K562 (cell line): ENCODE results near the gene ARHGAP24. TPM values are rescaled to one million over a fixed set of nuclear protein-coding genes. Genes with fewer than 3 reads are reported as not detected.

Experiments
- ATAC-seq: fragments of 200-7000 bp; cut with Tn5 transposase; 3 replicates; pipeline ENCODE4 v1.9.1; 2020; ENCODE audit warnings: moderate library complexity
- BruUV-seq: library from RNA; stranded (reverse); fragments of 400-500 nt; replicated peaks from 2 replicates; lab custom pipeline; 2021; lab: Mats Ljungman, UMichigan
- CTCF ChIA-PET: fragments of 300-600 bp; formaldehyde crosslinking; extraction: SDS; loops from one replicate; lab custom pipeline; 2021; ENCODE audit warnings: low intra/inter-chr PET ratio; lab: Yijun Ruan, JAX
- POLR2A ChIA-PET: fragments of 300-600, 350-650 bp; sonication (Branson Sonifier 250); formaldehyde crosslinking; extraction: SDS; loops from one replicate; lab custom pipeline; 2021; ENCODE audit warnings: antibody characterized with exemption, inconsistent platforms; lab: Yijun Ruan, JAX
- DNase-seq, 4 experiments: peaks; one replicate each; pipeline versions ENCODE4 v3.0.0 to v3.0.0-alpha.2; 2011 to 2018; ENCODE audit warnings: low spot score in 3 of 4, mixed read lengths in 3 of 4; ENCODE audit errors: extremely low read depth in 1 of 4
- FAIRE-seq: peaks from 2 replicates; lab custom pipeline; 2011; peaks lifted over from hg19 to GRCh38; lab: Jason Lieb, UNC
- H2AFZ ChIP-seq: 2 replicates; pipeline ENCODE4 v1.6.0; 2011; ENCODE audit warnings: low read depth, low read length, control low read depth, inconsistent platforms
- H3K27ac ChIP-seq: fragments of 200-600 bp; 3 replicates; pipeline ENCODE4 v1.8.0; 2011; ENCODE audit warnings: low read depth, mild to moderate bottlenecking, control low read depth, inconsistent platforms, low read length, moderate library complexity, mixed read lengths; ENCODE audit errors: extremely low read depth
- H3K27me3 ChIP-seq, 2 experiments: fragments of 300-600 bp in 1 of 2; 2 replicates in 1 of 2; 3 replicates in 1 of 2; pipeline versions ENCODE4 v1.6.0 to v1.8.0; 2011; ENCODE audit warnings: inconsistent platforms in 2 of 2, low read length in 2 of 2, mild to moderate bottlenecking in 1 of 2, mixed read lengths in 1 of 2, moderate library complexity in 1 of 2; ENCODE audit not compliant: control insufficient read depth in 2 of 2, insufficient read depth in 2 of 2
- H3K36me3 ChIP-seq: fragments of 300-600 bp; 3 replicates; pipeline ENCODE4 v1.8.0; 2011; ENCODE audit warnings: mild to moderate bottlenecking, low read length, inconsistent platforms; ENCODE audit not compliant: control insufficient read depth, insufficient read depth
- H3K4me1 ChIP-seq, 2 experiments: fragments of 200-600 bp in 1 of 2; replicated peaks in 1 of 2; 2 replicates in 1 of 2; 3 replicates in 1 of 2; pipeline versions ENCODE4 v1.5.1 to v1.8.0; 2011; ENCODE audit warnings: inconsistent platforms in 2 of 2, low read length in 2 of 2, mild to moderate bottlenecking in 1 of 2, mixed read lengths in 1 of 2, moderate library complexity in 1 of 2; ENCODE audit not compliant: control insufficient read depth in 2 of 2, insufficient read depth in 2 of 2
- H3K4me2 ChIP-seq: 2 replicates; pipeline ENCODE4 v1.6.1; 2011; ENCODE audit warnings: low read length, control low read depth, inconsistent platforms, mixed read lengths; ENCODE audit not compliant: insufficient read depth
- H3K4me3 ChIP-seq: fragments of 200-600 bp; sonication (generic), shearing (Covaris generic); 2 replicates; pipeline ENCODE4 v1.5.1; 2016; ENCODE audit warnings: control low read depth, inconsistent platforms
- H3K79me2 ChIP-seq: fragments of 200-600 bp; 3 replicates; pipeline ENCODE4 v1.8.0; 2011; ENCODE audit warnings: low read length, inconsistent platforms; ENCODE audit not compliant: control insufficient read depth, insufficient read depth
- H3K9ac ChIP-seq, 2 experiments: 2 replicates each; pipeline versions ENCODE4 v1.6.0 to v1.6.1; 2011; ENCODE audit warnings: low read depth in 2 of 2, low read length in 2 of 2, control low read depth in 1 of 2, inconsistent platforms in 1 of 2, mild to moderate bottlenecking in 1 of 2, mixed read lengths in 1 of 2; ENCODE audit not compliant: insufficient read depth in 1 of 2
- H3K9me1 ChIP-seq: one replicate; pipeline ENCODE4 v1.6.0; 2011; ENCODE audit warnings: inconsistent platforms, mild to moderate bottlenecking, low read length, moderate library complexity; ENCODE audit not compliant: control insufficient read depth, insufficient read depth
- H3K9me3 ChIP-seq: replicated peaks from 2 replicates; pipeline ENCODE4 v1.5.1; 2011; ENCODE audit warnings: low read depth, low read length, inconsistent platforms; ENCODE audit not compliant: control insufficient read depth, insufficient read depth
- H4K20me1 ChIP-seq: replicated peaks from 2 replicates; pipeline ENCODE4 v1.6.1; 2011; ENCODE audit warnings: low read length, inconsistent platforms, mixed read lengths; ENCODE audit not compliant: control insufficient read depth, insufficient read depth
- CREB5 ChIP-seq: fragments of 250-450 bp; sonication (Bioruptor Pico); IDR thresholded peaks from 2 replicates; pipeline ENCODE4 v1.5.0; 2020; ENCODE audit warnings: mild to moderate bottlenecking
- MBD1 ChIP-seq: fragments of 250-450 bp; sonication (Bioruptor Pico); IDR thresholded peaks from 2 replicates; pipeline ENCODE4 v1.8.0; 2022; ENCODE audit warnings: inconsistent platforms
- POLR2AphosphoS5 ChIP-seq: IDR thresholded peaks from 2 replicates; pipeline ENCODE4 v1.6.1; 2011; ENCODE audit warnings: mild to moderate bottlenecking, low read depth, low read length, moderate library complexity; ENCODE audit not compliant: control insufficient read depth, insufficient read depth
- SAP30 ChIP-seq: fragments of 200-600 bp; sonication (generic); IDR thresholded peaks from 2 replicates; pipeline ENCODE4 v1.6.1; 2012; ENCODE audit warnings: borderline replicate concordance, low read depth, mild to moderate bottlenecking, moderate library complexity, low read length, control low read depth, inconsistent platforms; ENCODE audit not compliant: insufficient read depth, poor library complexity, severe bottlenecking
- TBL1XR1 ChIP-seq, 2 experiments: IDR thresholded peaks; 2 replicates each; pipeline ENCODE4 v1.6.1; 2012; ENCODE audit warnings: improper control_type of control experiment in 2 of 2, low read length in 2 of 2, mild to moderate bottlenecking in 1 of 2
- TEAD2 ChIP-seq: fragments of 450-650 bp; IDR thresholded peaks from 2 replicates; pipeline ENCODE4 v1.6.1; 2016; ENCODE audit warnings: missing genetic modification characterization, control low read depth, missing compliant biosample characterization
- ZNF785 ChIP-seq: fragments of 250-450 bp; sonication (Bioruptor Pico); IDR thresholded peaks from 2 replicates; pipeline ENCODE4 v1.4.0; 2020; ENCODE audit warnings: mild to moderate bottlenecking
- WGBS: fragments of 100-300 bp; shearing (Covaris generic); methylation state at CpG from one replicate; pipeline ENCODE4 v1.1.6; 2016; ENCODE audit warnings: low coverage, mixed read lengths; ENCODE audit not compliant: insufficient coverage; ENCODE audit errors: missing lambda C conversion rate; 5-methylcytosine and 5-hydroxymethylcytosine counted together
- in situ Hi-C: fragments of 300-500 bp; cut with MboI; formaldehyde crosslinking; loops from 4 replicates; pipeline ENCODE4 v1.15.0; 2018; ENCODE audit warnings: inconsistent platforms, mixed read lengths
- intact Hi-C: fragments of 100-400 bp; cut with micrococcal nuclease; formaldehyde crosslinking; loops from 2 replicates; pipeline ENCODE4 v1.14.2; 2022
- polyA plus RNA-seq, 8 experiments: library from polyadenylated mRNA; depleted of rRNA in 4 of 8; stranded (reverse) in 5 of 8; unstranded in 3 of 8; fragments of >200 nt; fragmentation: Nextera tagmentation in 2 of 8; fragmentation: Illumina TruSeq in 1 of 8; extraction: Ambion mirVana in 2 of 8; extraction: Trizol in 1 of 8; gene quantifications; 2 replicates each; pipeline versions ENCODE4 v1.2.1 to v1.2.3, GENCODE V29; 2011 to 2014; ENCODE audit warnings: inconsistent platforms in 1 of 8, missing spikeins in 1 of 8
- total RNA-seq, 7 experiments: library from RNA; depleted of rRNA in 6 of 7; stranded (reverse); fragments of >200 nt in 6 of 7; fragmentation: Illumina TruSeq in 2 of 7; extraction: Trizol in 2 of 7; gene quantifications; 2 replicates each; pipeline versions ENCODE4 v1.2.1 to v1.2.3, GENCODE V29; 2011 to 2021; ENCODE audit warnings: low replicate concordance in 1 of 7
- TF ChIP-seq, protein P1 (sequence below): fragments of 450-650 bp; formaldehyde crosslinking; IDR thresholded peaks from 2 replicates; pipeline ENCODE4 v1.4.0; 2020; ENCODE audit warnings: mild to moderate bottlenecking, moderate library complexity
- TF ChIP-seq, protein P2 (sequence below): fragments of 200-400 bp; formaldehyde crosslinking; IDR thresholded peaks from 2 replicates; pipeline ENCODE4 v1.6.1; 2017; ENCODE audit warnings: mild to moderate bottlenecking, low read depth, low read length, moderate library complexity
- TF ChIP-seq, protein P3 (sequence below): IDR thresholded peaks from 3 replicates; pipeline ENCODE4 v1.6.1; 2011; ENCODE audit warnings: borderline replicate concordance, mild to moderate bottlenecking; ENCODE audit not compliant: insufficient read length, insufficient read depth

ARHGAP24 gene
- total and polyA plus RNA-seq, 9 of the 15 experiments (the other 6 are each of a cell fraction or from before 2014, with no cell fraction given): 8.0 to 22.6 (median 14.0) TPM

DNA sequence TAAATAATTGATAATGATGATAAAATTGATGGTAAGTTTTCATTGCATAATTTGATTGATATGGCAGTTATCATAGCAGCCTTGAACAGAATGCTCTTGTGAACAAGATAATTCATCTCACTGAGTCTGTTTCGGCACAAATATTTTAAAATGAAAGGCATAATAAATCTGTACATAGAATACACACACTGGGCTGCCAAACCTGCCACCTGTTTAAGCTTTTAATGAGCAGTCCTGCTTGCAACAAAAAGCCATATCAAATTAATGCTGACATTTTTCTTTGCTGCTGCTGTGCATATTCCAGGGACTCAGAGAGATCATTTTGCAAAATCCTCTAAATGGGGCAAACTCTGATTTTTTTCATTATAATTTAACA, 201.1 kb downstream of the ARHGAP24 start (continued):
- TF ChIP-seq TEAD2: no peak
- no peak for TF ChIP-seq CREB5

- H3K4me3 ChIP-seq: no peak overlapping the region
- H4K20me1 ChIP-seq: no peaks in the 10 kb centered on the region
- CTCF ChIA-PET: no interaction called here
- H3K9ac ChIP-seq: no peak overlapping the region
- intact Hi-C loops: no loop called here
- H3K9me3 ChIP-seq: no peaks in the 10 kb centered on the region
- ATAC-seq: no peak
- WGBS: 46% methylated on average over 5 of the region's 5 CpGs
- H3K27me3 ChIP-seq: no peaks in the 10 kb centered on the region
- in situ Hi-C loops: no loop called here
- no peak overlapping the region for H2AFZ ChIP-seq
- no peaks in the 10 kb centered on the region for H3K79me2 ChIP-seq
- no peak for FAIRE-seq
- H3K27ac ChIP-seq: no peak overlapping the region
- DNase-seq: peak in 1 of 4 experiments; percentile 12
- H3K4me2 ChIP-seq: no peak overlapping the region
- H3K9me1 ChIP-seq: no peaks in the 10 kb centered on the region
- no peaks in the 10 kb centered on the region; a peak in 1 of 5 replicates for H3K4me1 ChIP-seq
- POLR2A ChIA-PET: no interaction called here
- BruUV-seq: no TSS peak
- H3K36me3 ChIP-seq: 0 out of 3 replicates have a peak, but pooled peaks cover 3% of the 10 kb centered on the region
- no peak for TF ChIP-seq TBL1XR1 (IDR thresholded peaks at IDR 0.05; ENCODE audit: low read length in 2 of 2)
- TF ChIP-seq, protein P1, sequence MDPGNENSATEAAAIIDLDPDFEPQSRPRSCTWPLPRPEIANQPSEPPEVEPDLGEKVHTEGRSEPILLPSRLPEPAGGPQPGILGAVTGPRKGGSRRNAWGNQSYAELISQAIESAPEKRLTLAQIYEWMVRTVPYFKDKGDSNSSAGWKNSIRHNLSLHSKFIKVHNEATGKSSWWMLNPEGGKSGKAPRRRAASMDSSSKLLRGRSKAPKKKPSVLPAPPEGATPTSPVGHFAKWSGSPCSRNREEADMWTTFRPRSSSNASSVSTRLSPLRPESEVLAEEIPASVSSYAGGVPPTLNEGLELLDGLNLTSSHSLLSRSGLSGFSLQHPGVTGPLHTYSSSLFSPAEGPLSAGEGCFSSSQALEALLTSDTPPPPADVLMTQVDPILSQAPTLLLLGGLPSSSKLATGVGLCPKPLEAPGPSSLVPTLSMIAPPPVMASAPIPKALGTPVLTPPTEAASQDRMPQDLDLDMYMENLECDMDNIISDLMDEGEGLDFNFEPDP: no peak
- TF ChIP-seq POLR2AphosphoS5: no peak
- no peak for TF ChIP-seq MBD1 (CRISPR knock-in tag)
- no peak for TF ChIP-seq ZNF785 (CRISPR knock-in tag)
- TF ChIP-seq SAP30: no peak
- TF ChIP-seq, protein P2, sequence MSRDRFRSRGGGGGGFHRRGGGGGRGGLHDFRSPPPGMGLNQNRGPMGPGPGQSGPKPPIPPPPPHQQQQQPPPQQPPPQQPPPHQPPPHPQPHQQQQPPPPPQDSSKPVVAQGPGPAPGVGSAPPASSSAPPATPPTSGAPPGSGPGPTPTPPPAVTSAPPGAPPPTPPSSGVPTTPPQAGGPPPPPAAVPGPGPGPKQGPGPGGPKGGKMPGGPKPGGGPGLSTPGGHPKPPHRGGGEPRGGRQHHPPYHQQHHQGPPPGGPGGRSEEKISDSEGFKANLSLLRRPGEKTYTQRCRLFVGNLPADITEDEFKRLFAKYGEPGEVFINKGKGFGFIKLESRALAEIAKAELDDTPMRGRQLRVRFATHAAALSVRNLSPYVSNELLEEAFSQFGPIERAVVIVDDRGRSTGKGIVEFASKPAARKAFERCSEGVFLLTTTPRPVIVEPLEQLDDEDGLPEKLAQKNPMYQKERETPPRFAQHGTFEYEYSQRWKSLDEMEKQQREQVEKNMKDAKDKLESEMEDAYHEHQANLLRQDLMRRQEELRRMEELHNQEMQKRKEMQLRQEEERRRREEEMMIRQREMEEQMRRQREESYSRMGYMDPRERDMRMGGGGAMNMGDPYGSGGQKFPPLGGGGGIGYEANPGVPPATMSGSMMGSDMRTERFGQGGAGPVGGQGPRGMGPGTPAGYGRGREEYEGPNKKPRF: no peak
- TF ChIP-seq, protein P3, sequence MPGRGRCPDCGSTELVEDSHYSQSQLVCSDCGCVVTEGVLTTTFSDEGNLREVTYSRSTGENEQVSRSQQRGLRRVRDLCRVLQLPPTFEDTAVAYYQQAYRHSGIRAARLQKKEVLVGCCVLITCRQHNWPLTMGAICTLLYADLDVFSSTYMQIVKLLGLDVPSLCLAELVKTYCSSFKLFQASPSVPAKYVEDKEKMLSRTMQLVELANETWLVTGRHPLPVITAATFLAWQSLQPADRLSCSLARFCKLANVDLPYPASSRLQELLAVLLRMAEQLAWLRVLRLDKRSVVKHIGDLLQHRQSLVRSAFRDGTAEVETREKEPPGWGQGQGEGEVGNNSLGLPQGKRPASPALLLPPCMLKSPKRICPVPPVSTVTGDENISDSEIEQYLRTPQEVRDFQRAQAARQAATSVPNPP: no peak
Observed at GRCh38 chr4:85676850-85677590, 202.1 kb downstream of the ARHGAP24 start.
